ENCODE measurements around the gene CLDN22.
"Not testable (repeated sequence)": the region's sequence is repeated elsewhere in the genome, so short reads cannot be mapped to it uniquely, and the experiment has no call there.

The CLDN22 gene

GRCh38 chr4:183348706-183349659 is 28.9 kb upstream of the CLDN22 start:
- no peak for DNase-seq

DNA sequence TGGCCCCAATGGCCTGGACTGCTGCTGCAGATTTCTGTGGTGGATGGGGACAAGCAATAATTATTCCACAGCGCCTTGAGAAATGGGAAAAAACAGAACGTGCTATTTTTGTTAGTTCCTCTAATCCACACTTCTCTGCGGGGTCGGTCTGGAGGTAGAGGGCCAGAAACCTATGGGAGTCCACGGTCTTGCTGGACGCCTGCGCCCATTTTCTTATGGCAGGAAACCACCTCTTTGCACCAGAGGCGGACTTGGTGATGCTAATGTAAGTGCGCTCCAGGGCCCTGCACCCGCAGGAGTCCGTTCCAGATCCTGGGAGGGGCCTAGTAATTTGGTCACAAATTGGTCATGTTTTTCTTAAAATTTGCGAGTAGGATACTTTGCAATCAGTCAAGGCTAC is 28.1 kb upstream of the CLDN22 start:
- DNase-seq, result no peak

DNA sequence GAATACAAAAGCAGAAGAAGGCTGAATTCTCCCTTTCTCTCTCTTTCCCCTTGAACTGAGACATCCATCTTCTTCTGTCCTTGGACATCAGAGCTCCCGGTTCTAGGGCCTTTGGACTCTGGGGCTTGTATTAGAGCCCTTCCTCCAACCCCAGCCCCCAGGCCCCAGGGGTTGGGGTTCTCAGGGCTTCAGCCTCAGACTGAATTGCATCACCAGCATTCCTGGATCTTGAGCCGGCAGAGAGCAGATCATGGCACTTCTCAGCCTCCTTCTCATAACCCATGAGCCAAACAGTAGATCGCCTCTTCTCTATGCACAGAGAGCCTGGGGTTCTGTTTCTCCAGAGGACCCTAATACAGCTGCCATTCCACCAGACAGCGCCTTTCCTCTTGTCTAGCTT is 27.5 kb upstream of the CLDN22 start:
- no peak for DNase-seq

DNA sequence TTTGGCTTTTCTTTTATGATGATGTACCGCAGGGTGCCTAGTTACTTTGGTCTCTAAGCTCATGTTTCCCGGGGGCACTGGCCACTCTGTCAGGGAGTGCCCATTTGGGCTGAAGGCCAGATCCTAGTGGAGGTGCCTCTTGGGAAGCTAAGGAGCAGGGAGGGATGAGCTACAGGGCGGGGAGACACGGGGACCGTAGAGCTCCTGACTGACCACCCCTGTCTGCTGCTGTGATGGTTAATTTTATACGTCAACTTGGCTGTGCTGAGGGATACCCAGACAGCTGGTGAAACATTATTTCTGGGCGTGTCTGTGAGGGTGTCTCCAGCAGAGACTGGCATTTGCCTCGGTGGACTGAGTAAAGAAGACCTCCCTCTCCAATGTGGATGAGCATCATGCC is 27.1 kb upstream of the CLDN22 start:
- no peak for DNase-seq

DNA sequence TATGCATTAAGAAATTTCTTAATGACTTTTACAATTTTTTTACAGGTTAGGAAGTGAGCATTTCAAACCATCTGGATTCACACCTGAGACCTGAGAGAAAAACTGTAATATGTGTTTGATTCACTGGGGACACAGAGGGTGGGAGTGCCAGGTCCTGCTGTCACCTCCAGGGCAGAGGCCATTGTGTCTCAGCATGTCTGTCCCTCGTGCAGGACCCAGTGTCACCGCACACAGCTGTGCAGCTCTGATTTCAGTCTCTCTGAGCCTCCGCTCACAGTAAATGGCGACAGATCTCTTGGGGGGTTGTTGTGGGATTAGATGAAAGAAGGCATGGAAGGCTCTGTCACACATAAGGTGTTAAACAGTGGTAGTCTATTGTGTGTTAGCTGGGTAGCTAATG is 25.2 kb upstream of the CLDN22 start:
- no peak for DNase-seq

- no peak for DNase-seq
Measured at GRCh38 chr4:183344523-183345255, 24.6 kb upstream of the CLDN22 start.

DNA sequence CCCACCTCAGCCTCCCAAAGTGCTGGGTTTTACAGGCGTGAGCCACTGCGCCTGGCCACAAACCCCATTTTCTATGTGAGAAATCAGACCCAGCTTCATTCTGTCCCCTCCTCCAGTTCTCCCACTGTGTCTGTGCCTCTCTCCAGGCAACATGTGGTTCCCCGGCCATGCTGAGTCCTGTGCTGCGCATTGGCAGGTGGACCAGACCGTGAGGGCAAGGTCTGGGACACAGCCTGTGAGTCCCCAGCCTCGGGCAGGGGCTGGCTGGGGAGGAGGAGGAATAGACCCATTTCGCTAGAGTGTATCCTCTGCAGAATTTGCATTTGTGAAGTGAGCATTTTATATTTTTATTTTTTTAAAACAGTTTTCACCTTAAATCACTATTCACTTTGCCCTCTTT is 23.7 kb upstream of the CLDN22 start:
- DNase-seq, result no peak

- peak; percentile 39 for DNase-seq
Measured at GRCh38 chr4:183342541-183343533, 22.8 kb upstream of the CLDN22 start.

GRCh38 chr4:183337833-183338232 is 17.8 kb upstream of the CLDN22 start:
- DNase-seq, result no peak

DNA sequence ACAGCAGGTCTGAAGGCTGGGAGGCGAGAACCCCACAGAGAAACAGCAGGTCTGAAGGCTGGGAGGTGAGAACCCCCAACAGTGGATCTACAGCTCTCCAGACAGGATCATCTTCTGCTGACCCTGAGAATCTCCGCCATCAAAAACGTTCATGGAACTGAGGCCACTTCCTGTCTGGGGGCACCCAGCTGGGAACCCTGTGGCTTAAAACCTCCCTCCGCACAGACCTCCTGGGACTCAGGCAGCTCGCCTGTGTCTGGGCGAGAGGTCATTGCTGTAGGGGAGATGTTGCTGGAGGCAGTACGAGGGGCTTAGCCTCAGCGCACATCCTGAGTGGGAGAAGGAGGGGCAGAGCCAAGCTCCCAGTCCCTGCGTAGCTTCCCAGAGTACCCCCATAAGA is 17.3 kb upstream of the CLDN22 start:
- no peak for DNase-seq

- DNase-seq, result no peak
Measured at GRCh38 chr4:183335369-183335940, 15.4 kb upstream of the CLDN22 start.

- no peak for DNase-seq
Measured at GRCh38 chr4:183333983-183334382, 13.9 kb upstream of the CLDN22 start.

DNA sequence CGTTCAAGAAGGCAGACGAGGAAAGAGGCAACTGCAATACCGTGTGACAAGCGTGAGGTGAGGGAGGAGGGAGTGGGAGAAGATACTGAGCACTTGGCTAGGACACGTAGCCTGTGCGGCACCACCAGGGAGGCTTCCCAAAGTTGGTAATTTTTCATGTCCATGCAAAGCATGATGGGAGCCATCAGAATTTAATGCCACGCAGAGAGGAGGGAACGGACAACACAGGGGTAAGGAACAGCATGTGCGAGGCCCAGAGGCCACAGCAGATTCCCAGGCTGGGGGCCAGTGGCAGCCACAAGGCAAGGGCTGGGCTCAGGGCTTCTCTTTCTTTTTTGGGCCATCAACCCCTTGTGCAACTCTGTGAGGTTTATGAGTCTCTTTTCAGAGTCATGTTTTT is 13.1 kb upstream of the CLDN22 start:
- no peak for DNase-seq

DNA sequence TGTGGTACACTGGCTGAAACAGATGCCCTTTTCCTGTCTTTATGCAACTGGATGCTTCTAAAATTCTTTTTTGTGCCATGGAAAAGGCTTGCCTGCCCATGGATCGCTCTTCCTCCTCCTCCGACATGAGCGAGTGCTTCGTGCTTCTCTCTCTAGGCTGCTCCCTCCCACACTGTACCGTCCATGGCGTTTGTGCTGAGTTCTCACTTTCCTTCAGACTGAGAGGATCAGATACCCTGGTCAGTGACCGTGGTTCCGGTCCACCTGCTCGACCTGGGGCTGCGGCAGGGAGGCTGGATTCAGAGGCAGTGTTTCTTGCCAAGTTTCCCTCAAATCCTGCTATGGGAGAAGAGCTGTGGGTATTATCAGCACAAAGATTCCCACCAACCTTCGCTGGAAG is 12.4 kb upstream of the CLDN22 start:
- peak; percentile 44 for DNase-seq

DNA sequence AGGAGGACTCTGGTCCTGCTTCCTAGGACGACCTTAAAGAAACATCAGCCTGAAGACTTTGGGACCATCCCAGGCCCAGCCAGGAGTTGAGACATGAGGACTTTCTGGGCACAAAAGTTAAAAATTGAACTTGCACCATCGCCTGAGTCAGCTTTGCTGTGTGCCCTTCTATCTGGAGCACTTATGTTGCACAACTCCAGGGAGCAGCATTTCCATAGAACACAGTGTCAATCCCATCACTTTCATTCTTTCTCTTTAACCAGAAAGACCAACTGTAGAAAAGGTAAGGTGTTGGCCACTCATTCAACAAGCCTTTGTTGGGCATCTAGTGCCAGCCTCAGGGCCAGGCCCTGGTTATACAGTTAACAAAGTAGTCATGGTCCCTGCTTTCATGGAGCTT is 10.8 kb upstream of the CLDN22 start:
- DNase-seq, result no peak

- DNase-seq, result no peak
Measured at GRCh38 chr4:183329954-183330742, 10.1 kb upstream of the CLDN22 start.

GRCh38 chr4:183329244-183329643 is 9.2 kb upstream of the CLDN22 start:
- no peak for DNase-seq

- no peak for DNase-seq
Measured at GRCh38 chr4:183328832-183329231, 8.8 kb upstream of the CLDN22 start.

GRCh38 chr4:183327827-183328226 is 7.8 kb upstream of the CLDN22 start:
- no peak for DNase-seq

GRCh38 chr4:183326853-183327252 is 6.8 kb upstream of the CLDN22 start:
- no peak for DNase-seq

DNA sequence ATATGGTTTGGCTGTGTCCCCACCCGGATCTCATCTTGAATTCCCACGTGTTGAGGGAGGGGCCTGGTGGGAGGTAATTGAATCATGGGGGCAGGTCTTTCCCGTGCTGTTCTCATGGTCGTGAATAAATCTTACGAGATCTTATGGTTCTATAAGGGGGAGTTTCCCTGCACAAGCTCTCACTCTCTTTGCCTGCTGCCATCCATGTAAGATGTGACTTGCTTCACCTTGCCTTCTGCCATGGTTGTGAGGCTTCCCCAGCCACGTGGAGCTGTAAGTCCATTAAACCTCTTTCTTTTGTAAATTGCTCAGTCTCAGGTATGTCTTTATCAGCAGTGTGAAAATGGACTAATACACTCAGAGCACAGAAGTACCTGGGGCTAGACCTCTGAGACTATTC is 6.3 kb upstream of the CLDN22 start:
- DNase-seq, result not testable (repeated sequence)

All from right kidney (tissue), 1 donor.